Peyer's patch (tissue), 4 donors: Measurements from ENCODE around the gene SPAG4. TPM values are rescaled to one million over a fixed set of nuclear protein-coding genes. Genes with fewer than 3 reads are reported as not detected.

Source experiments
- DNase-seq, 3 donors: peaks; one replicate each; pipeline ENCODE4 v3.0.0-alpha.2; 2017 to 2019
- H3K27ac ChIP-seq, 4 donors: fragments of 200-600 bp; sonication (generic); one replicate each; pipeline ENCODE4 v1.5.1; 2016 to 2019
- H3K27me3 ChIP-seq, 2 donors: fragments of 200-600 bp; sonication (generic); one replicate each; pipeline ENCODE4 v1.5.1; 2019
- H3K36me3 ChIP-seq, 3 donors: fragments of 200-600 bp; sonication (generic); one replicate each; pipeline ENCODE4 v1.5.1; 2016 to 2019
- H3K4me1 ChIP-seq, 4 donors: fragments of 200-600 bp; sonication (generic); one replicate each; pipeline ENCODE4 v1.5.1; 2016 to 2019
- H3K4me3 ChIP-seq, 4 donors: fragments of 200-600 bp; sonication (generic); 1 replicate in 3 of 4; 2 replicates in 1 of 4; pipeline ENCODE4 v1.5.1; 2016 to 2019; ENCODE audit warnings: mild to moderate bottlenecking in 1 of 4
- H3K9me3 ChIP-seq, 4 donors: fragments of 200-600 bp; sonication (generic); one replicate each; pipeline ENCODE4 v1.5.1; 2016 to 2019; ENCODE audit warnings: mild to moderate bottlenecking in 1 of 4
- POLR2A ChIP-seq, 2 donors: fragments of 450-650 bp; IDR thresholded peaks; one replicate each; pipeline ENCODE4 v1.5.1; 2017; ENCODE audit warnings: antibody characterized with exemption in 2 of 2, mild to moderate bottlenecking in 2 of 2, moderate library complexity in 2 of 2
- total RNA-seq, 4 donors: library from RNA; depleted of rRNA; stranded (reverse); fragments of >200 nt; gene quantifications; one replicate each; pipeline ENCODE4 v1.1.0, GENCODE V29; 2016
- TF ChIP-seq, protein P1 (sequence below), 6 experiments: fragments of 450-650 bp in 4 of 6; fragments of 200-600 bp in 2 of 6; sonication (generic) in 1 of 6; IDR thresholded peaks; one replicate each; pipeline ENCODE4 v1.5.1; 2017 to 2019; ENCODE audit warnings: antibody characterized with exemption in 6 of 6, mild to moderate bottlenecking in 3 of 6, moderate library complexity in 1 of 6

Gene SPAG4
- total RNA-seq, 4 donors from 2014 or later: 10.7 to 28.1 TPM; not detected in 2

DNA sequence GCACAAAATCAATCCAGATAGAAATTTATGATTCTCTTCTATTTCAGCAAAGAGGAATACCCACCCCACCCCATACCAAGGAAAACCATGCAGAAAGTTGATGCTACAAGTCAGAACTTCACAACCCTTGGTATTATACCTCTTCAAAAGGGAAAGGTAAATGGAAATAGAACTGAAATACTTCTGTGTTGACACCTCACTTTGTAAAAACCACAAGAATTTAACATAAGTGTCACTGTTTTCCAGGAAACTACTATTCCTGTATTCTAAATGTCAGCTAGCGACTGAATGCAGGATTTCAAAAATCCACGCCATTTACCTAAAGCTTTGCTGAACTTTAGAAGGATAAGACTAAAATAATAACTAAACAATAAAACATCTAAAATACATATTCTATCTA, 45.4 kb downstream of the SPAG4 start:
- no peak for DNase-seq
- Histone ChIP-seq H3K27ac (no peak overlapping the region), H3K4me1 (peaks cover 0 to 44% (median 11%) of the 10 kb centered on the region in 4 donors), H3K27me3 (no peaks in the 10 kb centered on the region), H3K36me3 (peaks cover 0 to 5% (median 0%) of the 10 kb centered on the region in 3 donors), H3K9me3 (no peaks in the 10 kb centered on the region), H3K4me3 (no peak overlapping the region)
- no peak for TF ChIP-seq POLR2A (IDR thresholded peaks at IDR 0.05)
- TF ChIP-seq, protein P1, sequence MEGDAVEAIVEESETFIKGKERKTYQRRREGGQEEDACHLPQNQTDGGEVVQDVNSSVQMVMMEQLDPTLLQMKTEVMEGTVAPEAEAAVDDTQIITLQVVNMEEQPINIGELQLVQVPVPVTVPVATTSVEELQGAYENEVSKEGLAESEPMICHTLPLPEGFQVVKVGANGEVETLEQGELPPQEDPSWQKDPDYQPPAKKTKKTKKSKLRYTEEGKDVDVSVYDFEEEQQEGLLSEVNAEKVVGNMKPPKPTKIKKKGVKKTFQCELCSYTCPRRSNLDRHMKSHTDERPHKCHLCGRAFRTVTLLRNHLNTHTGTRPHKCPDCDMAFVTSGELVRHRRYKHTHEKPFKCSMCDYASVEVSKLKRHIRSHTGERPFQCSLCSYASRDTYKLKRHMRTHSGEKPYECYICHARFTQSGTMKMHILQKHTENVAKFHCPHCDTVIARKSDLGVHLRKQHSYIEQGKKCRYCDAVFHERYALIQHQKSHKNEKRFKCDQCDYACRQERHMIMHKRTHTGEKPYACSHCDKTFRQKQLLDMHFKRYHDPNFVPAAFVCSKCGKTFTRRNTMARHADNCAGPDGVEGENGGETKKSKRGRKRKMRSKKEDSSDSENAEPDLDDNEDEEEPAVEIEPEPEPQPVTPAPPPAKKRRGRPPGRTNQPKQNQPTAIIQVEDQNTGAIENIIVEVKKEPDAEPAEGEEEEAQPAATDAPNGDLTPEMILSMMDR (IDR thresholded peaks at IDR 0.05): no peak

DNA sequence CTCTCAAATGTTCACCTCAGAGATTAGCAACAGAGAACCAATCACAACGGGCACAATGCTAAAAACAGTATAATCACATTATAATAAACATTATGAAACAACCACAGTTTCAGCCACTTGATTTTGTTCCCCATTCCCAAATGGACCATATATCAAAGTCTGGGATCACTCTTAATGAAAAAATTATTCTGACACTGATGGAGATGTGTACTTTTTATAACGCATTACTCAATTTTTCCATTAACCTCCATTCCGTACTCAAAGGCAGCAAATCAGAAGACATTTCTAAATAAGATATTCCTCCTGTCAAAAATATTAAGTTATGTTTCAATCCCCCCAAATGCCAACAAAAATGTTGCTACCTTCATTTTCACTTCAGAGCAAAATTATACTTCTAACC, 46.3 kb downstream of the SPAG4 start:
- Histone ChIP-seq H3K4me3 (peak overlapping the region in 1 of 4 donors; percentile 2), H3K9me3 (no peaks in the 10 kb centered on the region), H3K27me3 (no peaks in the 10 kb centered on the region), H3K27ac (no peak overlapping the region), H3K4me1 (peaks cover 0 to 44% (median 11%) of the 10 kb centered on the region in 4 donors), H3K36me3 (no peaks in the 10 kb centered on the region)
- TF ChIP-seq, protein P1 (IDR thresholded peaks at IDR 0.05): no peak
- TF ChIP-seq POLR2A (IDR thresholded peaks at IDR 0.05): no peak
- DNase-seq: no peak

DNA sequence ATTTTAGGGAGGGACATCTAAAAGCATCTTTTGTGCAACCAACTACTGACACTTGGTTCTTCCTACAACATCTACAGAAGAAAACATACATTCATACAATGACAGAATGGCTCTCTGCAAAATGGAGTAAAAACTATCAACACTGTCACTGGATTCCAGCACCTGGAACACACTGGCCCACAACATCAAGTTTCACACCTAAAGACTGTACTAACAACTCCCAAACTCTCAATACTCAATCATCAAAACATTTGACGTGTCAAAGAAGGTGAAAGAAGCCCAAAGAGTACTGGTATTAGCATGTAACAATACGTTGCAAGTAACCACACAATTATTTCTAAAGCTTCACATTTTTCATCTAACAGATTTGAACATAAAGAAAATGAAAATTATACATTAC, 46.9 kb downstream of the SPAG4 start:
- peak overlapping the region in 2 of 4 donors; percentile 71 to 77 for H3K4me3 ChIP-seq
- no peaks in the 10 kb centered on the region for H3K9me3 ChIP-seq
- H3K36me3 ChIP-seq: no peaks in the 10 kb centered on the region
- peaks cover 0 to 38% (median 11%) of the 10 kb centered on the region in 4 donors for H3K4me1 ChIP-seq
- TF ChIP-seq, protein P1 (IDR thresholded peaks at IDR 0.05): no peak
- TF ChIP-seq POLR2A (IDR thresholded peaks at IDR 0.05): no peak
- H3K27ac ChIP-seq: no peak overlapping the region
- H3K27me3 ChIP-seq: no peaks in the 10 kb centered on the region
- DNase-seq: no peak

DNA sequence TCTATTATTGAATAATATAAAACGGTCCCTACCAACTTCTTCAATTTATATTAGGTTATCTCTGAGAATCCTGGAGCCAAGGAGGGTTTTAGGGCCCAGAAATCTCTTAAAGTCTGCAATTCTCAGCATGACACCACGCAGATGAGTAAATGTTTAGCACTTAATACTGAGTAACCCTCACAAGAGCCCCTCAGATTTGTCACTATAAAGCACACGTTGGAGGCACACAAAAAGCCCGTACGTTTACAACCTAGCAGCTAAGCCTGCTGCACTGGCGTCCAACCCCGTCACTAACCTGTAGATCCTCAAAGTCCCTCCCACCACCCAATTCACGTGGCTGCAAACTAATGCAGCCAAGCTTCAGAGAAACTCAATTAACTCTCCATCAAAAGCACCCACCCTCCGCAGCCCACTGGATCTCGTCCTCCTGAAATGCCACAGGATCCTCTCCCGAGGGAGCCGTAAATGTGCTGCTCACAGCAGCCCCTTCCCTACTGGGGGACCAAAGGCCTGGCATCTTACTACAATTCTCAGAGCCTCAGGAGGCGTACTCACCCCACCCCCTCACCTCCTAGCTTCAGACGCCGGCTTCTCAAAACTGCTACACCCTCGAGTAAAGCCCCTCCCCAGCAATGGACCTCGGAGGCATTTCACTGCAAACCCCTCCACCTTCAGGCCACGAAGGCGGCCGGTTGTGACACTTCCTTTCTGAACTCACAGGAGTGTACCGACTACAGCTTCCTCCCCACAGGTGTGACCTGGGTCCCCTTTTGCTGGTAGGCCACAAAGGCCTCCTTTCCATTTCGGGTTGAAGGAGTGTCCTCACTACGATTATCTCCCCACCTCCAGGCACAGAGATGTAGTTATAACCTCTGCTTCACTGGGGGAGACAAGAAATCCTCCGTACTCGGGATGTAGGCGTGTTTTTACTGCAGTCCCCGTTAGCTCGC, 48.2 kb downstream of the SPAG4 start:
- Histone ChIP-seq H3K9me3 (no peaks in the 10 kb centered on the region), H3K27me3 (no peaks in the 10 kb centered on the region), H3K27ac (peak overlapping the region; percentile 89 to 97 (median 96)), H3K4me1 (peaks cover 0 to 35% (median 9%) of the 10 kb centered on the region in 4 donors), H3K4me3 (peak overlapping the region; percentile 47 to 77 (median 71)), H3K36me3 (peaks cover 0 to 4% (median 0%) of the 10 kb centered on the region in 3 donors)
- TF ChIP-seq, protein P1 (IDR thresholded peaks at IDR 0.05): no peak
- TF ChIP-seq POLR2A (IDR thresholded peaks at IDR 0.05): peak in 1 of 2 donors; percentile 6
- peak; percentile 57 to 87 (median 77) for DNase-seq

DNA sequence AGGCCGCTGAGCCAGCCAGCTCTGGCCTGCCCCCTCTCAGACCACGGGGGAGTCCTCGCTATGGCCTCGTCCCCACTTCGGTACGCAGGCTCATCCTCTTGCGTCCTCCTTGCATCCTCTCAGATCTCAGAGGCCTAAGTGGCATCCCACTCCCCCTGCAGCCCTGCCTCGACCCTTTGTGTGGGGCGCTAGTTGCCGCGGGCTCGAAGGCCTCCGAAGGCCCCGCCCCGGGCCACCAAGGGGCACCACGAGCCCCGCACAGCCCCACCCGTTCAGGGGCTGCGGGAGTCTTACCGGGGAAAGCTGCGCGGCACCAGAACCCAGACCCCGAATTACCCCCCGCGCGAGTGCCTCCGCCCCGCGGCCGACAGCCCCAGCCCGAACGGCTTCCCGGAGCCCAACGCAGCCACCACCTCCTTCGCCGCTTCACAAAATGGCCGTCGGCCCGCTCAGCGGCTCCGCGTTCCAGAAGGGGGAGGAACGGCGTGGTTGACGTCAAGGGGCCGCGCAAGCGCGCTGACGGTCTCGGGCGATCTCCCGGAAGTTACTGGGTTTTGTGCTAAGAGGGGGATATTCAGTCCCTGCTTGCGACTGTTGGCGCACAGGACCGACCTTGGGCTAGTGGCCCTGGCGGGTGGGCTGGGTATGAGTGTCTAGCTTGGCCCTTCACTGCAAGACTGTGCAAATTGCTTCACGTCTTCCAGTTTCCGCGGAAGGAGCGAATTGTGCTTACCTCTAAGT, 49.0 kb downstream of the SPAG4 start, which contains the start of the genes CPNE1 and RBM12:
CPNE1 (minus strand) TSS at position 435 of the 741 bp plus-strand sequence. CDS start 31,977 bp downstream, outside the sequence.
RBM12 (minus strand) TSS at position 435 of the 741 bp plus-strand sequence. CDS start 9,578 bp downstream, outside the sequence.
- Histone ChIP-seq H3K4me3 (peak within 1 kb of the TSS; percentile 47 to 77 (median 71)), H3K36me3 (peaks cover 0 to 13% (median 0%) of the 10 kb centered on the region in 3 donors), H3K4me1 (peaks cover 0 to 35% (median 9%) of the 10 kb centered on the region in 4 donors), H3K9me3 (no peaks in the 10 kb centered on the region), H3K27ac (peak within 1 kb of the TSS; percentile 89 to 97 (median 96)), H3K27me3 (no peaks in the 10 kb centered on the region)
- peak; percentile 74 to 90 for TF ChIP-seq POLR2A (IDR thresholded peaks at IDR 0.05)
- TF ChIP-seq, protein P1 (IDR thresholded peaks at IDR 0.05): peak in 1 of 6 experiments; percentile 10
- DNase-seq: peak; percentile 86 to 96 (median 96)
